Mononuclear cell (primary cell): ENCODE data around the gene ARMC8. TPM values are rescaled to one million over a fixed set of nuclear protein-coding genes. Genes with fewer than 3 reads are reported as not detected.

ENCODE experiments used
- H3K27me3 ChIP-seq: 2 replicates; pipeline ENCODE4 v1.6.0; 2011; ENCODE audit warnings: low read length, control low read depth; ENCODE audit not compliant: insufficient read depth
- H3K4me1 ChIP-seq: 2 replicates; pipeline ENCODE4 v1.5.1; 2011; ENCODE audit warnings: mild to moderate bottlenecking, low read length, control low read depth; ENCODE audit not compliant: insufficient read depth
- H3K4me3 ChIP-seq: 2 replicates; pipeline ENCODE4 v1.5.1; 2011; ENCODE audit warnings: mild to moderate bottlenecking, low read length, moderate library complexity
- H3K9me3 ChIP-seq: 2 replicates; pipeline ENCODE4 v1.5.1; 2011; ENCODE audit warnings: low read depth, mild to moderate bottlenecking, control low read depth, low read length
- total RNA-seq: library from RNA; depleted of rRNA; stranded (reverse); fragments of >200 nt; gene quantifications from one replicate; pipeline ENCODE4 v1.2.3, GENCODE V29; 2012

The ARMC8 gene
- total RNA-seq, 1 donor: 147 TPM

DNA sequence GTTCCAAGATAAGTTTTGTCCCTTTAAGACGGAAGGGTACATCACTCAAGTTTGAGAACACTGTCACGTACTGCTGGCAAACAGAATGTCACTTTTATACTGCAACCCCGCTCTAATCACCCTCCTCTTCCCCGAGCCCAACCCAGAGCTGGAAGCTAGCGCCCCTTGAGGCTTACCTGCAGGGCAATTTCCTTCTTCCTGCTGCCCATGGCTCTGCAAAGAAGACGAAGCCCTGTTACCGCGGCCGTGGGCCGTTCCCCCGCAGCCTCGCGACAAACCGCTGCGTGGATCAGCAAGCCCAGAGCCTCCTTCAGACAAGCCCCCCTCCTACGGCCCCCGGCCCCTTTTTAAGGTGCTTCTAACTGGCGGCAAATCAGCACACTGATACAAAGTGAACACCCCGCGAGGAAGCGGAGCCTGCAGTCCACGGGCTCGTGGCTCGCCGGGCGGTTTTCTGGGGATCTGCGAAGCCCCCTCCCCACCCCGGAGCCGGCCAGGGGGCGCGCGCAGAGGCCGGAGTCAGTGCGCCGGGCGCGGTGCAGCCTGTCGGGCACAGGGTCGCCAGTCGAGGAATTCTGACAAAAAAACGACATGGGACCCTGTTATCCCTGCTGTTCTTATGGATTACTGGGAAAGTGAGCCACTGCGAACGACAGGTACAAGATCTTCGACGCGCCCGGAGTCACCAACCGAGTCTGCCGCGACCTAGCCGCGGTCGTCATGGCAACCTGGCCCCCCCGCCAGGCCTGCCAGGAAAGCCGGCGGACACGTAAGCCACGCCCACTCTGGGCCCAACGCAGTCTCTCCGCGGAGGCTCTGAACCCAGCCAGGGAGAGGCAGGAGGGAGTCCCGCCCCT lies 142.3 kb downstream of the ARMC8 start, which contains the start of gene NME9:
Gene NME9, minus strand, starts transcription at position 725 of the 857 bp plus-strand sequence. Its CDS starts 516 bp downstream, at position 209.
- H3K4me1 ChIP-seq: peaks cover 17% of the 10 kb centered on the region
- H3K9me3 ChIP-seq: no peaks in the 10 kb centered on the region
- H3K27me3 ChIP-seq: peaks cover 6% of the 10 kb centered on the region
- peak within 1 kb of the TSS; percentile 53 for H3K4me3 ChIP-seq

DNA sequence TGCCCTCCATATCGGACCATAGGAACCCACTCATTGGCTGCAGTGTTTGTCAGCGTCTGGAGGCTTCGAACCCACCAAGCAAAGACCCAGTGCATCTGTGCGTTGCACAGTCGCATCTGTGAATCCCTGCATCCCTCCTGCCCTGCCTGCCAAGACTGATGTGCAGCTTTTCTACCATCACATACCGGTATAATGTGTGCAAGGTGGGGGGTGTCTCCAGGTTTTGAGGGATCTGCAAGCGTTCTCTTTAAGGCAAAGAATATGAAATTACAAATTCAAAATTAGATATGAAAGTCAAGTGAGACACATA lies 142.8 kb downstream of the ARMC8 start:
- no peaks in the 10 kb centered on the region for H3K9me3 ChIP-seq
- peaks cover 6% of the 10 kb centered on the region for H3K27me3 ChIP-seq
- peak overlapping the region; percentile 53 for H3K4me3 ChIP-seq
- H3K4me1 ChIP-seq: peaks cover 17% of the 10 kb centered on the region

DNA sequence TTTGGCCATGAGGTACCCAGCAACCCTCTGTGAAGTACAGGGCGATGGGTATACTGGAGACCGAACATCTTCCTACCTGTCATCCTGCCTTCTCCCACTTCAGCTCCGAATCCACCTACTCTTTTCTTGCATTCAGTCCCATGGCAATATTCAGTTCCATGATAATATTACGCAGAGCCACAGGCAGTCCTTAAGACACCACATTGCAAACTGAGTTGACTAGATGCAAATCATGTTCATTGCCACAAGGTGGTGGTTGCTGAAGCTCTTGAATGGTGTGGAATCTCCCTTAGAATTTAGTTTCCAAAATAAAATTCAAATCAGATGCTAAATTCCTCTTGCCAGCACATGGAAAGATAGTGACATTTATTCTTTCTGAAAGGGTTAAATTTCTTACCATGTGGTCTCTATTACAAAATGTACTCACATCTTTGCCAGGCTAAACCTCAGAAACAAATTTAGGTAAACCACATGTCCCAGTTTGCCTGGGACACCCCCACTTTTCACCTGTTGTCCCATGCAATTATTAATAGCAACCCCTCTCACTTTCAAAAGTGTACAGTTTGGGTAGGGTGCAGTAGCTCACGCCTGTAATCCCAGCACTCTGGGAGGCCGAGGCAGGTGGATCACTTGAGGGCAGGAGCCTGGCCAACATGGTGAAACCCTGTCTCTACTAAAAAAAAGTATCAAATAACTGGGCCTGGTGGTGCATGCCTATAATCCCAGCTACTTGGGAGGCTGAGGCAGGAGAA lies 144.2 kb downstream of the ARMC8 start:
- Histone ChIP-seq H3K4me1 (peaks cover 17% of the 10 kb centered on the region), H3K27me3 (peaks cover 6% of the 10 kb centered on the region), H3K9me3 (no peaks in the 10 kb centered on the region), H3K4me3 (no peak overlapping the region)

DNA sequence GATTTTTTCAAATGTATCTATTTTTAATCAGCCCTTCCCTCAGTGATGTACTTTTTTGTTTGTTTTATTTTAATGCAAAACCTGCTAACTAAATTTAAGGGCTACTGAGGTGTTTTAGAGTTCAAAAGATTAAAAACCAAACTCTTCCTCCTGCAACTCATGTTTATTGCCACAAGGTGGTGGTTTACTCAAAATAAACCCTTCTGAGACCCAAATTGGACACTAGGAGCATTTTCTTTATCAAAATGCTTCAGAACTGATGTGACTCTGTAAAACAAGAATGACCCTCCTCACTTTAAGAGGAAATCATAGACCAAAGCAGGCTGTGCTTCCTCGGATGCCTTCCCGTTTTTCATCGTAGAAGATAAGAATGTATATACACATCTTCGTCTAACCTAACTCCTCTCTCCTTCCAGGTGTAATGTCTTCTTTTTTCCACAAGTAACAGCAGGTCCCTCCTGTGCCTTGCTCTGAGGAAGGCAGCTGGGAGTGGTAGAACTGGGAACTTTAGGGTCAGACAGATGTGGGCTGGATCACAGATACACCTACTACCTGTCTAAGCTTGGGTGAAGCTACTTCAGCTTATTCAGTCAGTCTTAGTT lies 145.5 kb downstream of the ARMC8 start:
- no peaks in the 10 kb centered on the region for H3K9me3 ChIP-seq
- peaks cover 6% of the 10 kb centered on the region for H3K27me3 ChIP-seq
- peaks cover 17% of the 10 kb centered on the region for H3K4me1 ChIP-seq
- no peak overlapping the region for H3K4me3 ChIP-seq

DNA sequence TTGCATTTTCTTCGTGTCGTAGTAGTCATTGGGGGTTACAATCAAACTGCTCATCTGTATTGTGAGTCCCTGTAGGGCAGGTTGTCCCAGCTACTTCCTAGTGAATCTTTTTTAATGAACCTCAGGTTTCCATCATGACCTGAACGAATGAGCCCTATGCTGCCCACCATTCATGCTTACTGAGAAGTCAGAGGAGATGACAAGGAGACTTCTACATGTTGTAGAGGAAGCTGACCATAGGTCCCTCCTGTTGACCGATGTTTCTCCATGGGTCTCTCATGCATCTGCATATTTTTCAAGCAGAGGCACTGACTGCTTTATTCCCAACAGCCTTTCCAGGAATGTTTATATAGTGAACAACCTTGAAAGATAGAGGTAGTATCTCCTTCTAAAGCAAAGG lies 147.5 kb downstream of the ARMC8 start:
- Histone ChIP-seq H3K4me3 (no peak overlapping the region), H3K9me3 (no peaks in the 10 kb centered on the region), H3K27me3 (peaks cover 4% of the 10 kb centered on the region)

DNA sequence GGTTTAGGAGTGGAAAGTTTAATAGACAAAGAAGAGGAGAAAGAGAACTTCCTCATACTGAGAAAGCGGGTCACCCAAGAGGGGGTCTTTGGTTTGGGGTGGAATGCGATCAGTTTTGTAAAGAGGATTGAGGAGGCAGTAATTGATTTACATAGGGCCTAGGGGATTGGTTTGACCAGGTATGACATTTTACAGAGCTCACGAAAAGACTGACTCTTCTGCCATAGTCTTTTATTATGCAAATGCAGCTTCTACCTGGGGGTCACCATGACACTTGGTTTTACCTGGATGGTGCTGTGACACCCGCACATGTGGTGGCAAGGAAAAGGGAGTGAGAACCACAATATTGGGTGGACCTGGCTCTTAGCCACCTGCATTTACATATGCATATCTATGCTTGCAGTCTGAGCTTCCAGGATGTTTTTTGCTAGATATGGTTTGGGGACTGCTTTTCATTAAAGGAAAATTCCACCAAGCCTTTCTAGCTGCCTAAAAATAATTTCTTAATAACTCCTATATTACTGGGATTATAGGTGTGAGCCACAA lies 149.4 kb downstream of the ARMC8 start:
- Histone ChIP-seq H3K4me3 (no peak overlapping the region), H3K27me3 (no peaks in the 10 kb centered on the region), H3K4me1 (no peaks in the 10 kb centered on the region), H3K9me3 (no peaks in the 10 kb centered on the region)

More for the DNA sequence above, 147.5 kb downstream of the ARMC8 start:
- peaks cover 5% of the 10 kb centered on the region for H3K4me1 ChIP-seq

DNA sequence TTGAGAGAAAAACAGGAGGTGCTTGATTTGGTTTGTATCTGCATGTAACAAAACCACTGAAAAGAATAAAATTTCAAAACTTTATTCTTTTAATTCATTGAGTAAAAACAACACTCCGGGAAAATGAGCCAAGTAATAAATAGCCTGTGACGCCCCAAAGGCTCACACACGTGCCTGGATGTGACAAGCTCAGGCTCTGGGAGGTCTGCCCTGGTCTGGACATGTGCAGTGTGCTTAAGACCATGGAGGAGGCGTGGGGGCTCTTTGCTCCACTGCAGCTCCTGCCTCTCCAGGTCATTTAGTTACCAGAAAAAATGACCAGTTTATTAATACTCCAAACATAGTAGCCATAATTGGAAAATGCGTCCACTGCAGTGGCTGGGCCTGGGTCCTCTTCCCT lies 151.1 kb downstream of the ARMC8 start:
- H3K9me3 ChIP-seq: no peaks in the 10 kb centered on the region
- no peaks in the 10 kb centered on the region for H3K4me1 ChIP-seq
- no peaks in the 10 kb centered on the region for H3K27me3 ChIP-seq
- no peak overlapping the region for H3K4me3 ChIP-seq

DNA sequence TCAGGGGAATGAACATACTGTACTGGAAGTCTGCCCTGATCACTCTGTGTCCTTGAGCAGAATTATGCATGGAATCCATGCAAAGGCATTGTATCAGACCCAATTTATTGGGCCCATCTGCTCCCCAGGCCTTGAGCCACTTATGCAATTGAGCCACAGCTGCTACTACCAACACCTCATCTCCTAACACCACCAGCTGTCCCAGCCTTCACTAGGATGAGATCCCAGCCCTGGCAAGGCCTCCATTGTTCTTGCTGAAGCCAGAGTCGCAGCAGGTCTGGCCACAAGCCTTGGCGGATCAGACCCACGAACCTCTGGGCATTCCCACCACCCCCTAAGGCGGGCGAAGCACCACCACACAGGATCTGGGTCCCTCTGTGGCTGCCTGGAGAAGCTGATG lies 151.7 kb downstream of the ARMC8 start:
- H3K9me3 ChIP-seq: no peaks in the 10 kb centered on the region
- H3K4me3 ChIP-seq: no peak overlapping the region
- no peaks in the 10 kb centered on the region for H3K27me3 ChIP-seq
- no peaks in the 10 kb centered on the region for H3K4me1 ChIP-seq

DNA sequence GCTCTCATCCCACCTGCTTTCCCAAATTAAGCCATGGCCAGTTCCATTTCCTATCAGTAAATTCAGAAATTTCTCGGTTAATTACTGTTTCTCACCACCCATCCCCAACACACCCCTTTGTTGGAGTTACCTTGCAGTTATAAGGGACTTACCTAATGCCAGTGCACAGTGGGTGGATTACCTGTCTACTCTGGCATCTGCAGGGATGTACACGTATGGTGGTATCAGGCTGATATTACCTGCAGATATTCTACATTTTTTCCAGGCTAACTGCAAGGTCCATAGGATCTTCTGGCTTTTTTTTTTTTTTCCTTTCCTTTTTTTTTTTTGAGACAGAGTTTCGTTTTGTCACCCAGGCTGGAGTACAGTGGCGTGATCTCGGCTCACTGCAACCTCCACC lies 153.4 kb downstream of the ARMC8 start:
- Histone ChIP-seq H3K9me3 (no peaks in the 10 kb centered on the region), H3K4me1 (no peaks in the 10 kb centered on the region), H3K27me3 (no peaks in the 10 kb centered on the region), H3K4me3 (no peak overlapping the region)

DNA sequence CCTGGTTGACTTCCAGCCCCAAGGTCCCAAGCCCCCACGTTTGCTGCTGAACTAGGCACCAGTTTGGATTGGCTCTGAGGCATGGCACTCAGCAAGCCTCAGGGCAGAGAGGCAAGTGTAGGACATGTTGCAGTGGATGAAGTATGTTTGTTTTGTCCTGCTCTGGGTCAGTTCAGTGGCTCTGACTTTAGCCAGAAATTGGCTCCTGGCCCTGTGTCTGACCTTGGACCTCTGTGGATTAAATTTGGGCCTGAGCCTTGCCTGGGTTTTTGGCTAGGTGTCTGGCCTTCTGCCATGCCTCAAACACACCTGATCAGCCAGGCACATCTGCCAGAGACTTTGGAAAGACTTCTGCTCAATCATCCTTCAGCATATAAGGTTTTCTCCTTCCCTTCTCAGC lies 157.7 kb downstream of the ARMC8 start:
- Histone ChIP-seq H3K4me1 (peaks cover 9% of the 10 kb centered on the region), H3K4me3 (no peak overlapping the region), H3K9me3 (no peaks in the 10 kb centered on the region), H3K27me3 (peaks cover 22% of the 10 kb centered on the region)

Other genes starting within 250 kb of the ARMC8 start
- under 0.01 TPM for gene CLDN18, start 177.1 kb upstream of the ARMC8 start, total RNA-seq
- gene DZIP1L, start 71.7 kb upstream of the ARMC8 start, total RNA-seq: 0.21 TPM
- gene A4GNT, start 54.9 kb upstream of the ARMC8 start, total RNA-seq: not detected
- 16.0 TPM for gene DBR1, start 12.4 kb upstream of the ARMC8 start, total RNA-seq
- gene NME9, start 142.6 kb downstream of the ARMC8 start, total RNA-seq: 0.94 TPM
- 5.8 TPM for gene MRAS, start 161.3 kb downstream of the ARMC8 start, total RNA-seq
- gene ESYT3, start 247.3 kb downstream of the ARMC8 start, total RNA-seq: 0.21 TPM